ENCODE results near the gene SMIM35.

SMIM35 gene

GRCh38 chr11:118082880-118083552, 3.7 kb downstream of the SMIM35 start:
- no peak for DNase-seq (ENCODE audit: low read depth, low spot score)
- in situ Hi-C loops (cut with HindIII; ENCODE audit: low sequenced_read_pairs), result no loop called here
- no peak overlapping the region for H3K4me3 ChIP-seq (ENCODE audit: low read depth, low read length)
- TF ChIP-seq CTCF (IDR thresholded peaks at IDR 0.05; ENCODE audit: low read depth, low read length), result no peak

GRCh38 chr11:118081241-118081958, 5.4 kb downstream of the SMIM35 start:
- TF ChIP-seq CTCF (IDR thresholded peaks at IDR 0.05; ENCODE audit: low read depth, low read length), result no peak
- no peak for DNase-seq (ENCODE audit: low read depth, low spot score)
- in situ Hi-C loops (cut with HindIII; ENCODE audit: low sequenced_read_pairs), result no loop called here
- no peak overlapping the region for H3K4me3 ChIP-seq (ENCODE audit: low read depth, low read length)

GRCh38 chr11:118080296-118080695, 6.5 kb downstream of the SMIM35 start:
- no peak for DNase-seq (ENCODE audit: low read depth, low spot score)
- in situ Hi-C loops (cut with HindIII; ENCODE audit: low sequenced_read_pairs), result no loop called here
- H3K4me3 ChIP-seq (ENCODE audit: low read depth, low read length), result no peak overlapping the region
- no peak for TF ChIP-seq CTCF (IDR thresholded peaks at IDR 0.05; ENCODE audit: low read depth, low read length)

- TF ChIP-seq CTCF (IDR thresholded peaks at IDR 0.05; ENCODE audit: low read depth, low read length), result no peak
- no peak for DNase-seq (ENCODE audit: low read depth, low spot score)
- in situ Hi-C loops (cut with HindIII; ENCODE audit: low sequenced_read_pairs), result no loop called here
- no peak overlapping the region for H3K4me3 ChIP-seq (ENCODE audit: low read depth, low read length)
Observed at GRCh38 chr11:118079491-118079890, 7.3 kb downstream of the SMIM35 start.

GRCh38 chr11:118078911-118079411, 7.8 kb downstream of the SMIM35 start:
- no peak overlapping the region for H3K4me3 ChIP-seq (ENCODE audit: low read depth, low read length)
- TF ChIP-seq CTCF (IDR thresholded peaks at IDR 0.05; ENCODE audit: low read depth, low read length), result no peak
- in situ Hi-C loops (cut with HindIII; ENCODE audit: low sequenced_read_pairs), result no loop called here
- no peak for DNase-seq (ENCODE audit: low read depth, low spot score)

GRCh38 chr11:118076754-118077281, 9.9 kb downstream of the SMIM35 start, which contains the start of gene TMPRSS4:
Gene TMPRSS4 (plus strand): TSS chr11:118077078. CDS start chr11:118077303, 225 bp downstream.
- in situ Hi-C loops (cut with HindIII; ENCODE audit: low sequenced_read_pairs), result no loop called here
- DNase-seq (ENCODE audit: low read depth, low spot score), result no peak
- TF ChIP-seq CTCF (IDR thresholded peaks at IDR 0.05; ENCODE audit: low read depth, low read length), result no peak
- H3K4me3 ChIP-seq (ENCODE audit: low read depth, low read length), result no peak within 1 kb of the TSS
